NCI-H526 (cell line): ENCODE data around the gene NECTIN2.
"Not testable (repeated sequence)": the region's sequence is repeated elsewhere in the genome, so short reads cannot be mapped to it uniquely, and the experiment has no call there.

ENCODE experiments used
- DNase-seq, 2 experiments: peaks; one replicate each; lab custom pipeline; 2025; lab: John Stamatoyannopoulos, UW

Gene NECTIN2

DNA sequence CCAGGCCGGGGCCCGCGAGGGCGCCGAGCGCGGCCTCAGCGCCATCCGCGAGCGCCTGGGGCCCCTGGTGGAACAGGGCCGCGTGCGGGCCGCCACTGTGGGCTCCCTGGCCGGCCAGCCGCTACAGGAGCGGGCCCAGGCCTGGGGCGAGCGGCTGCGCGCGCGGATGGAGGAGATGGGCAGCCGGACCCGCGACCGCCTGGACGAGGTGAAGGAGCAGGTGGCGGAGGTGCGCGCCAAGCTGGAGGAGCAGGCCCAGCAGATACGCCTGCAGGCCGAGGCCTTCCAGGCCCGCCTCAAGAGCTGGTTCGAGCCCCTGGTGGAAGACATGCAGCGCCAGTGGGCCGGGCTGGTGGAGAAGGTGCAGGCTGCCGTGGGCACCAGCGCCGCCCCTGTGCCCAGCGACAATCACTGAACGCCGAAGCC lies 62.8 kb downstream of the NECTIN2 start:
- no peak for DNase-seq

DNA sequence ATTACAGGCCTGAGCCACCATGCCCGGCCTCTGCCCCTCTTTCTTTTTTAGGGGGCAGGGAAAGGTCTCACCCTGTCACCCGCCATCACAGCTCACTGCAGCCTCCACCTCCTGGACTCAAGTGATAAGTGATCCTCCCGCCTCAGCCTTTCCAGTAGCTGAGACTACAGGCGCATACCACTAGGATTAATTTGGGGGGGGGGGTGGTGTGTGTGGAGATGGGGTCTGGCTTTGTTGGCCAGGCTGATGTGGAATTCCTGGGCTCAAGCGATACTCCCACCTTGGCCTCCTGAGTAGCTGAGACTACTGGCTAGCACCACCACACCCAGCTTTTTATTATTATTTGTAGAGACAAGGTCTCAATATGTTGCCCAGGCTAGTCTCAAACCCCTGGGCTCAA lies 63.7 kb downstream of the NECTIN2 start:
- no peak for DNase-seq

DNA sequence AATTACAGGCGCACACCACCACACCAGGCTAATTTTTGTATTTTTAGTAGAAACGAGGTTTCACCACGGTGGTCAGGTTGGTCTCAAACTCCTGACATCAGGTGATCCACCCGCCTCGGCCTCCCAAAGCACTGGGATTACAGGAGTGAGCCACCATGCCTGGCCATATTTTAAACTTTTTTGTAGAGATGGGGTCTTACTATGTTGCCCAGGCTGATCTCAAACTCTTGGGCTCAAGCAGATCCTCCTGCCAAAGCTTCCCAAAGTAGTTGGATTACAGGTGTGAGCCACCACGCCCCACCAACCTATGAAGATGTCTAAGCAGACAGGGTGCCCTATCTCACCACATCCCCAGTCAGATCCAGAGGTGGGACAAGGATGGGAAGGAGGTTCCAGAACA lies 65.8 kb downstream of the NECTIN2 start:
- DNase-seq = not testable (repeated sequence)

DNA sequence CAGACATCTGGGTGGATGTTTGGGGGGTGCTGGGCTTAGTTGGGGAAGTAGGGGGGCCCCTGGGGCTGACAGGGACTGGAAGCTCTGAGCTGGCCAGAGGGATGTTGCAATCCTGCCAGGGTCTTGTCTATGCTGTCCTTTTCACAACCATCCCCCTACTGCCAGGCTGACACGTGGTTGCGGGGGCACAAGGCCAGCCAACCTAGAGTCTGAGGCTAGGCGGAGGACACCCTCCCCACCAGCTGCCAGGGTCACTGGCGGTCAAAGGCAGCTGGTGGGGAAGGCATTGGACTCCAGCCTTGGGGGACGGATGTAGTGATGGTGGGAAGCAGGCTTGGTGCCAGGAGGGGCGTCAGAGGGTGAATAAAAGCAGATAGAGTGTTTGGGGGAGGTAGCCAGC lies 66.8 kb downstream of the NECTIN2 start:
- no peak for DNase-seq

DNA sequence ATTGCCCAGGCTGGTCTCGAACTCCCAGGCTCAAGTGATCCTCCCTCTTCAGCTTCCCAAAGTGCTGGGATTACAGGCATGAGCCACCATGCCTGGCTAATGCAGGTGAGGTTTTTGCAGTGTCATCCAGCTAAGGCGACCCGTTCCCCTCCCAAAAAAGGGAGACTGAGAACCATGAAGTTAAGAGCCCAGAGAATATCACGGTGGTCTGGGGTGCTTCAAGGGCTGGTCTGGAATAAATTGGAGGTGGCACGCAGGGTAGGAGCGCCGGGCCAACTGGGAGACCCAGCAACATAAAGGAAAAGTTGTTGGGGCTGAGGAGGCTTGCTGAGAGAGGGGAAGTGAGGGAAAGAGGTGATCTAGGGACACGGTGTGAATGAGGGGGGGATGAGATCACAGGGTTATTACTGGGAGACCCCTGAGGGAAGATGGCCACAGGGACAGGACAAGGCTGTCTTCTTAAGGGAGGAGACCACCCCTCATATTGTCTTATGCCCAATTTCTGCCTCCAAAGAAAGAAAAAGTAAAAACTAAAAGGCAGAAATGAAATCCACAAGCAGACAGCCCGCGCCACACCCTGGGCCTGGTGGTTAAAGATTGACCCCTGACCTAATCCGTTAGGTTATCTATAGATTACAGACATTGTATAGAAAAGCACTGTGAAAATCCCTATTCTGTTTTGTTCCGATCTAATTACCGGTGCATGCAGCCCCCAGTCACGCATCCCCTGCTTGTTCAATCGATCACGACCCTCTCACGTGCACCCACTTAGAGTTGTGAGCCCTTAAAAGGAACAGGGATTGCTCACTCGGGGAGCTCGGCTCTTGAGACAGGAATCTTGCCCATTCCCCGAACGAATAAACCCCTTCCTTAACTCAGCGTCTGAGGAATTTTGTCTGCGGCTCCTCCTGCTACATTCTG lies 67.7 kb downstream of the NECTIN2 start:
- DNase-seq = not testable (repeated sequence)

DNA sequence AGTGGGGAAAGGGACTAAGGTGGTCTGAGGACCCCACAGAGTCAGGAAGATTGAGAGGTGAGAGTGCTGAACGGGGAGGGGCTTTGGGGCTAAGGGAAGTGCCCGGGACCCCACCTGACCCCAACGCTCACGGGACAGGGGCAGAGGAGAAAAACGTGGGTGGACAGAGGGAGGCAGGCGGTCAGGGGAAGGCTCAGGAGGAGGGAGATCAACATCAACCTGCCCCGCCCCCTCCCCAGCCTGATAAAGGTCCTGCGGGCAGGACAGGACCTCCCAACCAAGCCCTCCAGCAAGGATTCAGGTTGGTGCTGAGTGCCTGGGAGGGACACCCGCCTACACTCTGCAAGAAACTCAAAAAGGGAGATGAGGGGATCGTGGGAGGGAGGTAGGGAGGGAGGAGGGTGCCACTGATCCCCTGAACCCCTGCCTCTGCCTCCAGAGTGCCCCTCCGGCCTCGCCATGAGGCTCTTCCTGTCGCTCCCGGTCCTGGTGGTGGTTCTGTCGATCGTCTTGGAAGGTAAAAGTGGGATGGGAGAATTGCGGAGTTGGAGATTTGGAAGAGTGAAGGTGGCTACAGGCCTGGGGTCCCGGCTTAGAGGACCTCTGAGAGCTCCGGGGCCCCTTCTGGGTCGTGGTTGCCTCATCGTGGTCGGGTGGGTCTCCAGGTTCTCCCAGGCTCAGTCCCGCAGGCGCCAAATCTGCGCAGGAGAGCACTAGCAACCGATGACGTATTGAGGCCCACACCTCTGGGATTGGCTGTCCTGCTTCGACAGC lies 68.5 kb downstream of the NECTIN2 start, which contains the start of gene APOC1:
Gene APOC1 (plus strand): TSS at position 176 of the 774 bp plus-strand sequence. CDS start 284 bp downstream, at position 460.
- DNase-seq = peak; percentile 80 to 90

DNA sequence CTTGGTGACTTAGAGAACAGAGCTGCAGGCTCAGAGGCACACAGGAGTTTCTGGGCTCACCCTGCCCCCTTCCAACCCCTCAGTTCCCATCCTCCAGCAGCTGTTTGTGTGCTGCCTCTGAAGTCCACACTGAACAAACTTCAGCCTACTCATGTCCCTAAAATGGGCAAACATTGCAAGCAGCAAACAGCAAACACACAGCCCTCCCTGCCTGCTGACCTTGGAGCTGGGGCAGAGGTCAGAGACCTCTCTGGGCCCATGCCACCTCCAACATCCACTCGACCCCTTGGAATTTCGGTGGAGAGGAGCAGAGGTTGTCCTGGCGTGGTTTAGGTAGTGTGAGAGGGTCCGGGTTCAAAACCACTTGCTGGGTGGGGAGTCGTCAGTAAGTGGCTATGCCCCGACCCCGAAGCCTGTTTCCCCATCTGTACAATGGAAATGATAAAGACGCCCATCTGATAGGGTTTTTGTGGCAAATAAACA lies 78.2 kb downstream of the NECTIN2 start:
- no peak for DNase-seq

DNA sequence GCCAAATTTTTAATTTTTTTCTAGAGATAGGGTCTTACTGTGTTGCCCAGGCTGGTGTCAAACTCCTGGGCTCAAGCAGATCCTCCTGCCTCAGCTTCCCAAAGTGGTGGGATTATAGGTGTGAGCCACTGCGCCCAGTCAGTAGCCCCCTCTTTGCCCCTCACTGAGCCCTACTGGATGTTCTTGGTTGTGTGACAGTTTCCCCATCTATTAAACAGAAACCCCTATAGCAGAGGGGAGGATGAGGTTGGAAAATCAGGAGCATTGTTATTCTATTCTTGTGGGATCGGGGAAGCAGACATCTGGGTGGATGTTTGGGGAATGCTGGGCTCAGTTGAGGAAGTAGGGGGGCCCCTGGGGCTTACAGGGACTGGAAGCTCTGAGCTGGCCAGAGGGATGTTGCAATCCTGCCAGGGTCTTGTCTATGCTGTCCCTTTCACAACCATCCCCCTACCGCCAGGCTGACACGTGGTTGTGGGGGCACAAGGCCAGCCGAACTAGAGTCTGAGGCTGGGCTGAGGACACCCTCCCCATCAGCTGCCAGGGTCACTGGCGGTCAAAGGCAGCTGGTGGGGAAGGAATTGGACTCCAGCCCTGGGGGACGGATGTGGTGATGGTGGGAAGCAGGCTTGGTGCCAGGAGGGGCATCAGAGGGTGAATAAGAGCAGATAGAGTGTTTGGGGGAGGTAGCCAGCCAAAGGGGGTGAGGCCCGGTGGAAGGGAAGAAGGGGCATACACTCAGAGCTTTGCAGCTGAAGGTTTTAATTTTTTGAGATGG lies 79.2 kb downstream of the NECTIN2 start:
- DNase-seq = no peak

DNA sequence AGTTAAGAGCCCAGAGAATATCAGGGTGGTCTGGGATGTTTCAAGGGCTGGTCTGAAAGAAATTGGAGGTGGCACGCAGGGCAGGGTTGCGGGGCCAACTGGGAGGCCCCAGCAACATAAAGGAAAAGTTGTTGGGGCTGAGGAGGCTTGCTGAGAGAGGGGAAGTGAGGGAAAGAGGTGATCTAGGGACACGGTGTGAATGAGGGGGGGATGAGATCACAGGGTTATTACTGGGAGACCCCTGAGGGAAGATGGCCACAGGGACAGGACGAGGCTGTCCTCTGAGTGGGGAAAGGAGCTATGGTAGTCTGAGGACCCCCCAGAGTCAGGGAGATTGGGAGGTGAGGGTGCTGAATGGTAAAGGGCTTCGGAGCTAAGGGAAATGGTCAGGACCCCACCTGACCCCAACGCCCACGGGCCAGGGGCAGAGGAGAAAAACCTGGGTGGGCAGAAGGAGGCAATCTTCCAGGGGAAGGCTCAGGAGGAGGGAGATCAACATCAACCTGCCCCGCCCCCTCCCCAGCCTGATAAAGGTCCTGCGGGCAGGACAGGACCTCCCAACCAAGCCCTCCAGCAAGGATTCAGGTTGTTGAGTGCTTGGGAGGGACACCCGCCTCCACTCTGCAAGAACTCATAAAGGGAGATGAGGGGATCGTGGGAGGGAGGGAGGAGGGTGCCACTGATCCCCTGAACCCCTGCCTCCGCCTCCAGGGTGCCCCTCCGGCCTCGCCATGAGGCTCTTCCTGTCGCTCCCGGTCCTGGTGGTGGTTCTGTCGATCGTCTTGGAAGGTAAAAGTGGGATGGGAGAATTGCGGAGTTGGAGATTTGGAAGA lies 80.4 kb downstream of the NECTIN2 start:
- not testable (repeated sequence) for DNase-seq

DNA sequence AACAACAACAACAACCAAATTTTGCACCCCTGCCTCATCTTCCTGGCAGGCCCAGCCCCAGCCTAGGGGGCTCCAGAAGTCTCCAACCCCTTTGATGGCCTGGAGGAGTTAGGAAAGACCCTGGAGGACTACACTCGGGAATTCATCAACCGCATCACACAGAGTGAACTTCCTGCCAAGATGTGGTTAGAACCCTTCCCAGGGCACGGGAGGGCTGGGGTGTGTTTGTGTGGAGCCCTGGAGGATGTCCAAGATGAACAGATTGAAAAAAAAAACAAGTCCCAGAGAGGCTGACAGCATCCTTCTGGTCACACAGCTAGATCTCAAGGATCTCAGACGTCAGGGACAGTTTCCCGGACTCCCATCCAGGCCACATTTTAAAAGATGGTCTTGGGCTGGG lies 81.6 kb downstream of the NECTIN2 start:
- no peak for DNase-seq

DNA sequence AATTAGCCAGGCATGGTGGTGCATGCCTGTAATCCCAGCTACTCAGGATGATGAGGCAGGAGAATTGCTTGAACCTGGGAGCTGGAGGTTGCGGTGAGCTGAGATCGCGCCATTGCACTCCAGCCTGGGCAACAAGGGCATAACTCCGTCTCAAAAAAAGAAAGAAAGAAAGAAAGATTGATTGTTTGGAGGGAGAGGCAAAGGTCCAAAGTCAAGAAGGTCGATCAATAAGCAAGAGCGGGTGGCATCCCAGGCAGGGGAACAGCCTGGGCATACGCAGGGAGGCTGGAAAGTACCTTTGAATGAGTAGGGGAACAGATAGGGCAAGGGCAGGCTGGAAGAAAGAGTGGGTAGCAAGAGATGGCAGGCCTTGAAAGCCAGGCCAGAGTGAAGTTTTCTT lies 84.0 kb downstream of the NECTIN2 start:
- DNase-seq = no peak

DNA sequence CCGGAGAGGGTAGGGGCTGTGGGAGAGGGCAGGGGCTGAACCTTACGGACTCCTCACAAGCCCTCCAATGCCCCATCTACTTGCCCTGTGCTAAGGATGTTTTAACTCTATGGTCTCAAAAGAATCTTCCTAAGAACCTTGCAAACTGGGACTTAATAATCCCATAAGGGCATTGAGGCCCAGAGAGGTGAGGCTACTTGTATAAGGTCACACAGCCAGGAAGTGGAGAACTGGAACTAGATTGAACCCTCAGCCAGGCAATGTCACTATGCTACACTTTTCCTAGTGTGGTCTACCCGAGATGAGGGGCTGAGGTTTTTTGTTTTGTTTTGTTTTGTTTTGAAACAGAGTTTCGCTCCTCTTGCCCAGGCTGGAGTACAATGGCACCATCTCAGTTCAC lies 85.4 kb downstream of the NECTIN2 start:
- DNase-seq = no peak
